ENCODE measurements around the gene FASTK.

DNA sequence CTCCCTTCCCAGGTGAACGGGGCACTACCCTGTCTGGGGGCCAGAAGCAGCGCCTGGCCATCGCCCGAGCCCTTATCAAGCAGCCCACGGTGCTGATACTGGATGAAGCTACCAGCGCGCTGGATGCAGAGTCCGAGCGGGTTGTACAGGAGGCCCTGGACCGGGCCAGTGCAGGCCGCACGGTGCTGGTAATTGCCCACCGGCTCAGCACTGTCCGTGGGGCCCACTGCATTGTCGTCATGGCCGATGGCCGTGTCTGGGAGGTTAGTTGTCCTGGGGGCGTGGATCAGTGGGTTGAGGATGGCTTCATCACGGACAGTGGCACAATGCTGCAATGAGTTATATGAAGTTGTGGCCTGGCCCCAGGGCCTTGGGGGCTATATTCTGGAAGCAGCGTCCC lies 36.6 kb downstream of the FASTK start:
- no peak for TF ChIP-seq POLR2A (IDR thresholded peaks at IDR 0.05)
- TF ChIP-seq, protein P1, sequence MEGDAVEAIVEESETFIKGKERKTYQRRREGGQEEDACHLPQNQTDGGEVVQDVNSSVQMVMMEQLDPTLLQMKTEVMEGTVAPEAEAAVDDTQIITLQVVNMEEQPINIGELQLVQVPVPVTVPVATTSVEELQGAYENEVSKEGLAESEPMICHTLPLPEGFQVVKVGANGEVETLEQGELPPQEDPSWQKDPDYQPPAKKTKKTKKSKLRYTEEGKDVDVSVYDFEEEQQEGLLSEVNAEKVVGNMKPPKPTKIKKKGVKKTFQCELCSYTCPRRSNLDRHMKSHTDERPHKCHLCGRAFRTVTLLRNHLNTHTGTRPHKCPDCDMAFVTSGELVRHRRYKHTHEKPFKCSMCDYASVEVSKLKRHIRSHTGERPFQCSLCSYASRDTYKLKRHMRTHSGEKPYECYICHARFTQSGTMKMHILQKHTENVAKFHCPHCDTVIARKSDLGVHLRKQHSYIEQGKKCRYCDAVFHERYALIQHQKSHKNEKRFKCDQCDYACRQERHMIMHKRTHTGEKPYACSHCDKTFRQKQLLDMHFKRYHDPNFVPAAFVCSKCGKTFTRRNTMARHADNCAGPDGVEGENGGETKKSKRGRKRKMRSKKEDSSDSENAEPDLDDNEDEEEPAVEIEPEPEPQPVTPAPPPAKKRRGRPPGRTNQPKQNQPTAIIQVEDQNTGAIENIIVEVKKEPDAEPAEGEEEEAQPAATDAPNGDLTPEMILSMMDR (IDR thresholded peaks at IDR 0.05), result no peak
